Activated naive CD8-positive, alpha-beta T cell (primary cell): ENCODE data around the gene CTBP1.

Experiments
- H3K27ac Mint-ChIP-seq: one replicate; pipeline ENCODE4 v1.8.0; 2021; ENCODE audit warnings: mixed read lengths
- H3K27me3 Mint-ChIP-seq: one replicate; pipeline ENCODE4 v1.8.0; 2021; ENCODE audit warnings: mixed read lengths
- H3K36me3 Mint-ChIP-seq: one replicate; pipeline ENCODE4 v1.8.0; 2021; ENCODE audit warnings: mixed read lengths
- H3K4me1 Mint-ChIP-seq: one replicate; pipeline ENCODE4 v1.8.0; 2021; ENCODE audit warnings: low read depth, mixed read lengths
- H3K4me3 Mint-ChIP-seq: one replicate; pipeline ENCODE4 v1.8.0; 2021; ENCODE audit warnings: mild to moderate bottlenecking, mixed read lengths
- H3K9me3 Mint-ChIP-seq: one replicate; pipeline ENCODE4 v1.8.0; 2021; ENCODE audit warnings: low read depth, mixed read lengths

Gene CTBP1

GRCh38 chr4:1266881-1267763 is 18.2 kb upstream of the CTBP1 start:
- peak overlapping the region; percentile 79 for H3K4me3 Mint-ChIP-seq
- no peaks in the 10 kb centered on the region for H3K9me3 Mint-ChIP-seq
- H3K4me1 Mint-ChIP-seq = peaks cover 17% of the 10 kb centered on the region
- no peaks in the 10 kb centered on the region for H3K27me3 Mint-ChIP-seq
- peak overlapping the region; percentile 86 for H3K27ac Mint-ChIP-seq
- peaks cover 2% of the 10 kb centered on the region for H3K36me3 Mint-ChIP-seq

- Mint-ChIP-seq H3K36me3 (peaks cover 2% of the 10 kb centered on the region), H3K4me1 (peaks cover 17% of the 10 kb centered on the region), H3K27me3 (no peaks in the 10 kb centered on the region), H3K4me3 (no peak overlapping the region), H3K9me3 (no peaks in the 10 kb centered on the region), H3K27ac (no peak overlapping the region)
Observed at GRCh38 chr4:1265351-1265750, 16.4 kb upstream of the CTBP1 start.

GRCh38 chr4:1264942-1265341 is 16.0 kb upstream of the CTBP1 start:
- Mint-ChIP-seq H3K27me3 (no peaks in the 10 kb centered on the region), H3K4me3 (no peak overlapping the region), H3K36me3 (peaks cover 2% of the 10 kb centered on the region), H3K27ac (no peak overlapping the region), H3K4me1 (peaks cover 19% of the 10 kb centered on the region), H3K9me3 (no peaks in the 10 kb centered on the region)

DNA sequence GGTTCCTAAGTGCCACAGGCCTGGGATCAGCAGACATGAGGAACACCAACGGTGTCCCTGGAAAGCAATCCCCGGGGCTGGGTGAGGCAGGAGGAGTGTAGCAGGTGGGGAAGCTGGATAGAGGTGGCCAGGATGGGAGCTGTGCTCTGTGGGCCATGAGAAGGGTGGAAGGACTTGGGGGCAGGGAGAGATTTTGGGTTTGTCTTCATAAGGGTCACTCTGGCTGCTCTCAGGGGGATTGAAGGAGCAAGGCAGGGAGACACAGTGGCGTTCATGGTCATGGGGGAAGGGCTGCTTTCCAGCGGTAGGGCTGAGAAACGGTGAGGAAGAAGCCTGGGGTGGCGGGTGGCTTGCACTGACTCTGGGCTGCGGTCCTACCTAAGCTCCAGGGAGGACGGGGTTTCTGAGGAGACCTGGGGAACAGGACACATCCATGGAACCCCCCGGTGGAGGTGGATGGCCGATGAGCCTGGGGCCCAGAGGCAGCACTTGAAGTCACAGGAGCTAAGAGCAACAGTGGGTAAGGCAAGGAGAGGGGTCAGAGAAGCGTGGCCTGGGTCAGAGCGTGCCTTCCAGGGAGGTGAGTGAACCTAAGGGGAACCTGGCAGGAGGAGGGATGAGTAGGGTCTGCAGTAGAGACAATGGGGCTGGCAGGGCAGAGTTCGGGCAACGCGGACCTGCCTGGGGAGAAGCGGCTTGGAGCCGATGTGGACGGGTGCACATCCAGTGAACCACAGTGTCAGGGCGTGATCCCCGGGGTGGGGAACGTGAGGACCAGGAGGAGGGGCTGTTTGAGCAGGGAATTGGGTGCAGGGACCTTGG is 12.4 kb upstream of the CTBP1 start:
- peaks cover 17% of the 10 kb centered on the region for H3K4me1 Mint-ChIP-seq
- no peaks in the 10 kb centered on the region for H3K27me3 Mint-ChIP-seq
- H3K27ac Mint-ChIP-seq = no peak overlapping the region
- peaks cover 8% of the 10 kb centered on the region for H3K36me3 Mint-ChIP-seq
- no peaks in the 10 kb centered on the region for H3K9me3 Mint-ChIP-seq
- H3K4me3 Mint-ChIP-seq = no peak overlapping the region

- peaks cover 23% of the 10 kb centered on the region for H3K4me1 Mint-ChIP-seq
- H3K9me3 Mint-ChIP-seq = no peaks in the 10 kb centered on the region
- peaks cover 6% of the 10 kb centered on the region for H3K36me3 Mint-ChIP-seq
- no peaks in the 10 kb centered on the region for H3K27me3 Mint-ChIP-seq
- H3K4me3 Mint-ChIP-seq = no peak overlapping the region
- H3K27ac Mint-ChIP-seq = no peak overlapping the region
Observed at GRCh38 chr4:1260418-1261106, 11.6 kb upstream of the CTBP1 start.

GRCh38 chr4:1259966-1260365 is 11.0 kb upstream of the CTBP1 start:
- H3K36me3 Mint-ChIP-seq = peaks cover 6% of the 10 kb centered on the region
- H3K27me3 Mint-ChIP-seq = no peaks in the 10 kb centered on the region
- no peak overlapping the region for H3K4me3 Mint-ChIP-seq
- no peaks in the 10 kb centered on the region for H3K9me3 Mint-ChIP-seq
- H3K4me1 Mint-ChIP-seq = peaks cover 29% of the 10 kb centered on the region
- no peak overlapping the region for H3K27ac Mint-ChIP-seq

GRCh38 chr4:1258457-1258856 is 9.5 kb upstream of the CTBP1 start:
- Mint-ChIP-seq H3K27ac (no peak overlapping the region), H3K4me3 (no peak overlapping the region), H3K36me3 (peaks cover 8% of the 10 kb centered on the region), H3K27me3 (no peaks in the 10 kb centered on the region), H3K4me1 (peaks cover 43% of the 10 kb centered on the region), H3K9me3 (no peaks in the 10 kb centered on the region)

- H3K27me3 Mint-ChIP-seq = no peaks in the 10 kb centered on the region
- H3K4me3 Mint-ChIP-seq = peak overlapping the region; percentile 14
- H3K9me3 Mint-ChIP-seq = no peaks in the 10 kb centered on the region
- H3K4me1 Mint-ChIP-seq = peaks cover 64% of the 10 kb centered on the region
- peaks cover 8% of the 10 kb centered on the region for H3K36me3 Mint-ChIP-seq
- peak overlapping the region; percentile 79 for H3K27ac Mint-ChIP-seq
Observed at GRCh38 chr4:1255699-1256098, 6.8 kb upstream of the CTBP1 start.

GRCh38 chr4:1255151-1255550 is 6.2 kb upstream of the CTBP1 start:
- H3K4me1 Mint-ChIP-seq = peaks cover 70% of the 10 kb centered on the region
- peak overlapping the region; percentile 82 for H3K27ac Mint-ChIP-seq
- no peaks in the 10 kb centered on the region for H3K9me3 Mint-ChIP-seq
- peaks cover 8% of the 10 kb centered on the region for H3K36me3 Mint-ChIP-seq
- no peak overlapping the region for H3K4me3 Mint-ChIP-seq
- no peaks in the 10 kb centered on the region for H3K27me3 Mint-ChIP-seq

DNA sequence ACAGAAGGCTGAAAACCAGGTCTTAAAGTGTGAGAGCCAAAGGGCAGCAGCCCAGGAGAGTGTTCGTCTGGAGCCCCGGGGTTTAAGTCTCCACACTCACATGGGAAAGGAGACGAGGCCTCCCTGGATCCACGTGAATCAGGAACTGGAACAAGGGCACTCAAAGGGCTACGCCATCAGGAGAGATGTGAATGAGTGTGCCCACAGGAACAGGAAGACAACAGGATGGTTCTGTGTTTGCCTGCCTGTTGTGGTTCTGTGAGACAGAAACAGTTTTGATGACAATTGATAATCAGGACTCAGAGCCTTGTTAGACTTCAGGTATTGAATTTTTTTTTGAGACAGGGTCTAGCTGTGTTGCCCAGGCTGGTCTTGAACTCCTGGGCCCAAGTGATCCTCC is 4.9 kb upstream of the CTBP1 start:
- no peaks in the 10 kb centered on the region for H3K27me3 Mint-ChIP-seq
- no peaks in the 10 kb centered on the region for H3K9me3 Mint-ChIP-seq
- peaks cover 68% of the 10 kb centered on the region for H3K4me1 Mint-ChIP-seq
- peak overlapping the region; percentile 82 for H3K27ac Mint-ChIP-seq
- H3K4me3 Mint-ChIP-seq = peak overlapping the region; percentile 67
- peaks cover 8% of the 10 kb centered on the region for H3K36me3 Mint-ChIP-seq

- Mint-ChIP-seq H3K27ac (peak overlapping the region; percentile 82), H3K4me3 (peak overlapping the region; percentile 67), H3K27me3 (no peaks in the 10 kb centered on the region), H3K4me1 (peaks cover 65% of the 10 kb centered on the region), H3K36me3 (peaks cover 4% of the 10 kb centered on the region), H3K9me3 (no peaks in the 10 kb centered on the region)
Observed at GRCh38 chr4:1252928-1253492, 4.1 kb upstream of the CTBP1 start.

- Mint-ChIP-seq H3K36me3 (peaks cover 2% of the 10 kb centered on the region), H3K4me1 (peaks cover 63% of the 10 kb centered on the region), H3K27me3 (no peaks in the 10 kb centered on the region), H3K4me3 (peak overlapping the region; percentile 17), H3K9me3 (no peaks in the 10 kb centered on the region), H3K27ac (peak overlapping the region; percentile 96)
Observed at GRCh38 chr4:1251773-1252066, 2.8 kb upstream of the CTBP1 start.

- no peaks in the 10 kb centered on the region for H3K27me3 Mint-ChIP-seq
- peaks cover 2% of the 10 kb centered on the region for H3K36me3 Mint-ChIP-seq
- H3K4me3 Mint-ChIP-seq = peak overlapping the region; percentile 87
- peaks cover 66% of the 10 kb centered on the region for H3K4me1 Mint-ChIP-seq
- peak overlapping the region; percentile 96 for H3K27ac Mint-ChIP-seq
- no peaks in the 10 kb centered on the region for H3K9me3 Mint-ChIP-seq
Observed at GRCh38 chr4:1250921-1251772, 2.2 kb upstream of the CTBP1 start.

GRCh38 chr4:1250527-1250812 is 1.5 kb upstream of the CTBP1 start:
- H3K9me3 Mint-ChIP-seq = no peaks in the 10 kb centered on the region
- H3K36me3 Mint-ChIP-seq = peaks cover 2% of the 10 kb centered on the region
- H3K4me1 Mint-ChIP-seq = peaks cover 66% of the 10 kb centered on the region
- peak overlapping the region; percentile 96 for H3K27ac Mint-ChIP-seq
- no peaks in the 10 kb centered on the region for H3K27me3 Mint-ChIP-seq
- H3K4me3 Mint-ChIP-seq = peak overlapping the region; percentile 87
